Measurements from ENCODE around the gene ADAMTS2. TPM values are rescaled to one million over a fixed set of nuclear protein-coding genes. Genes with fewer than 3 reads are reported as not detected.

Gene ADAMTS2
- total and polyA plus RNA-seq, 2 donors (not counting 3 experiments of a cell fraction or from before 2014, with no cell fraction given), result not detected

GRCh38 chr5:179160584-179160983, 184.7 kb downstream of the ADAMTS2 start:
- H3K4me2 ChIP-seq (ENCODE audit: insufficient read depth, low read length), result no peak overlapping the region
- TF ChIP-seq JUN (IDR thresholded peaks at IDR 0.05; ENCODE audit: borderline replicate concordance, insufficient read depth, insufficient read length, low read depth), result no peak
- TF ChIP-seq MYC (IDR thresholded peaks at IDR 0.05; ENCODE audit: low read depth, low read length), result no peak
- TF ChIP-seq CTCF (IDR thresholded peaks at IDR 0.05; ENCODE audit: extremely low read depth in 1 of 2, insufficient read depth in 1 of 2, low read depth in 1 of 2, low read length in 2 of 2), result no peak
- TF ChIP-seq MAX (IDR thresholded peaks at IDR 0.05; ENCODE audit: insufficient read depth, insufficient read length), result no peak
- no peak for TF ChIP-seq POLR2A (IDR thresholded peaks at IDR 0.05; ENCODE audit: low read depth, low read length)
- TF ChIP-seq POLR2AphosphoS5 (IDR thresholded peaks at IDR 0.05; ENCODE audit: insufficient read depth, low read depth, low read length), result no peak
- TF ChIP-seq GATA2 (IDR thresholded peaks at IDR 0.05; ENCODE audit: insufficient read depth, insufficient read length, low read depth, low read length), result no peak
- TF ChIP-seq EZH2 (IDR thresholded peaks at IDR 0.05; ENCODE audit: borderline replicate concordance, low read depth, low read length, severe bottlenecking), result no peak
- TF ChIP-seq FOS (IDR thresholded peaks at IDR 0.05; ENCODE audit: borderline replicate concordance, insufficient read depth, low read length), result no peak
- POLR2A ChIA-PET, result no interaction called here
- CTCF ChIA-PET, result no interaction called here
- intact Hi-C loops (cut with micrococcal nuclease) (no loop called here), dilution Hi-C loops (cut with MboI; ENCODE audit: extremely low pct_ligation_motif_present, low sequenced_read_pairs) (no loop called here)
- no peaks in the 10 kb centered on the region for H3K79me2 ChIP-seq (ENCODE audit: control insufficient read depth, insufficient read depth, low read length)
- no peaks in the 10 kb centered on the region for H4K20me1 ChIP-seq (replicated peaks; ENCODE audit: control insufficient read depth, extremely low read depth, insufficient read depth, low read length)
- H3K4me3 ChIP-seq (replicated peaks in 1 of 3; ENCODE audit: insufficient read depth in 1 of 3, low read depth in 1 of 3, low read length in 3 of 3), result no peak overlapping the region
- peaks cover 5% of the 10 kb centered on the region for H3K9me3 ChIP-seq (replicated peaks; ENCODE audit: control insufficient read depth, insufficient read depth, low read length)
- no peaks in the 10 kb centered on the region for H3K4me1 ChIP-seq (ENCODE audit: control insufficient read depth, extremely low read depth, insufficient read depth, low read length)
- no peak overlapping the region for H3K9ac ChIP-seq (replicated peaks; ENCODE audit: extremely low read depth, insufficient read depth, low read length)
- BruUV-seq (replicated peaks), result no TSS peak
- H3K27ac ChIP-seq (ENCODE audit: insufficient read depth, low read depth, low read length), result no peak overlapping the region
- FAIRE-seq (no peak), DNase-seq (ENCODE audit: low read depth, low spot score) (no peak)
- no peaks in the 10 kb centered on the region for H3K36me3 ChIP-seq (ENCODE audit: control insufficient read depth in 2 of 2, extremely low read depth in 1 of 2, insufficient read depth in 2 of 2, low read length in 2 of 2)
- no peak overlapping the region for H2AFZ ChIP-seq (ENCODE audit: low read depth, low read length)
- no peaks in the 10 kb centered on the region for H3K27me3 ChIP-seq (ENCODE audit: control insufficient read depth in 2 of 2, insufficient read depth in 2 of 2, low read length in 2 of 2)
- H3K9me1 ChIP-seq (replicated peaks; ENCODE audit: control insufficient read depth, extremely low read depth, insufficient read depth, low read length), result no peaks in the 10 kb centered on the region
